Activated CD4-positive, alpha-beta T cell treated with anti-CD3 and anti-CD28 coated beads, Interleukin-2, amount 50 U/mL, for 24 hours (primary cell): ENCODE data around the gene XCR1.
"Not testable (repeated sequence)": the region's sequence is repeated elsewhere in the genome, so short reads cannot be mapped to it uniquely, and the experiment has no call there.

ENCODE experiments used
- DNase-seq, 2 donors: peaks; one replicate each; pipeline ENCODE4 v3.0.0-alpha.2; 2020; ENCODE audit warnings: low read depth in 1 of 2, low spot score in 1 of 2

Gene XCR1

DNA sequence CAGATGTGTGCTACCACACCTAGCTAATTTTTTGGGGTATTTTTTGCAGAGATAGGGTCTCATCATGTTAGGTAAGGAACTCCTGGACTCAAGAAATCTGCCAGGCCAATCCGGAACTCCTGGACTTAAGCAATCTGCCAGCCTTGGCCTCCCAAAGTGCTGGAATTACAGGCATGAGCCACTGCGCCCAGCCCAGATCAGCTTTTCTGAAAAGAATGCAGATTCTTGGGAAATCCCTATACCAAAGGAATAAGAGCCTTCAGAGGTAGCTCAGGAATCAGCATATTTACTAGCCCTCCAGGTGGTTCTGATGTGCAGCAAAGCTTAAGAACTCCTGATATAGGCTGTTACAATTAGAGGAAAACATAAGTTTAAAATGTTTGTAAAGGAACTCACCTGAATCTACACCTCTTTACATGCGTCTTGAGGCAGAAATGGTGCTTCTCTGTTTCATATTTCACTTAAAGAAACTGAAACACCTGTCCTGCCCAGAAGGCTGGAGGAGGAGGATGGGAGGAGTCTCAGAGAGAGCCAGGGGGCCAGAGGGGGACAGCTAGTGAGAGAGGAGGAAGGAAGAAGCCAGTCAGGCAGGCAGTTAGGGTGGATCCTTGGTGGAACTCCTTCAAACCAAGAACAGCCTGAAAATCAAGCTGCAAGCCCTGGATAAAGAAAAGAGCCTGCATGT is at the start of gene XCR1:
XCR1 (minus strand) TSS at position 463 of the 685 bp plus-strand sequence. CDS start 5,536 bp downstream, outside the sequence.
- no peak for DNase-seq

DNA sequence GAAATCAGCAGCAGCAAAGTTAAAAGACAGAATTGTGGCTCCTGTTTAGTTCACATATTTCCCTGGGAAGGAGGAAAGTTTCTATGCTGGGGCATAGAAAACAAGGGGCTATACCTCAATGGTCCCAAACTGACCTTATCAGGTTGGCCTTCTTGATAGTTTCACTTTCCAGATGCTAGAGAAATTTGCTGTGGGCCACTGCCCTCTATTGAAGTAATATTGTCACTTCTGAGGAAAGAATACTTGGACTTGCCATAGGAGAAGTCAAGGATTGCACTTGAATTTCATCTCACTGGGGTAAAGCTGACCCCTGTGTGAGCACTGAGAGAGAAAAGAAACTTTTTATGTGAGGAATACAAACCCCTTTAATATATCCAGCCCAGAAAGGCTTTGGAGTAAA is 49.3 kb upstream of the XCR1 start:
- no peak for DNase-seq

- DNase-seq: no peak
These were observed 48.5 kb upstream of the XCR1 start for GRCh38 chr3:46075816-46076215.

DNA sequence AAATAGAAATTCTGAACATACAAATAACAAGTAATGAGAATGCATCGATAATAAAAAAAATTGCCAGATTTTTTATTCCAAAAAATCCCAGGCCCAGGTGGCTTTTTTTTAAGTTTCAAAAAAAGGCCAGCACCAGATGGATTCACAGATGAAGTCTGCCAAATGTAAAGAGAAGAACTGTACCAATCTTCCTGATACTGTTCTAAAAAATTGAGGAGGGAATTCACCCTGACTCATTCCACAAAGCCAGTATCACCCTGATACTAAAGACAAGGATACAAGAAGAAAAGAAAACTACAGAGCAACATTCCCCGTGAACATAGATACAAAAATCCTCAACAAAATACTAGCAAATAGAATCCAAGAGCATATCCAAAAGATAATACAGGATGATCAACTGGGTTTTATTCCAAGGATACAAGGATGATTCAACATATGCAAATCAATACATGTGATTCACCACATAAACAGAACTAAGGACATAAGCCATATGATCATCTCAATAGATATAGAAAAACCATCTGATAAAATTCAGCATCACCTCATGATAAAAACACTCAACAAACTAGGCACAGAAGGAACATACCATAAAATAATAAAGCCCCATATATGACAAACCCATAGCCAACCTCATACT is 44.1 kb upstream of the XCR1 start:
- no peak for DNase-seq

DNA sequence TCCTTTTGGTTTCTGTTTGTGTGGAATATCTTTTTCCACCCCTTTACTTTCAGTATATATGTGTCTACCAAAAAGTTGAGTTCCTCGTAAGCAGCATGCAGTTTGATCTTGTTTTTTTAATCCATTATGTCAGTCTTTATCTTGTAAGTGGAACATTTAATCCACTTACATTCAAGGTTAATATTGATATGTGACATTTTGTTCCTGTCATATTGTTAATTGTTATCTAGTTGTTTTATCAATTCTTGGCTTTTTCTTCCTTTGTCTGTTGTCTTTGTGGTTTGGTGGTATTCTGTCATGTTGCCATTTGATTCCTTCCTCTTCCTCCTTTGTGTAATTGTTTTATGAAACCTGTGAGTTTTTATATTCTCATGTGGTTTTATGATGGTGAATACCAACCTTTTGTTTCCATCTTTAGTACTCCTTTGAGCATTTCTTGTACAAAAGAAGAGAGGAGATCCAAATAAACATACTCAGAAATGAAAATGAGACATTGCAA is 43.4 kb upstream of the XCR1 start:
- DNase-seq: no peak

- DNase-seq: no peak
These were observed 41.2 kb upstream of the XCR1 start for GRCh38 chr3:46068501-46068900.

DNA sequence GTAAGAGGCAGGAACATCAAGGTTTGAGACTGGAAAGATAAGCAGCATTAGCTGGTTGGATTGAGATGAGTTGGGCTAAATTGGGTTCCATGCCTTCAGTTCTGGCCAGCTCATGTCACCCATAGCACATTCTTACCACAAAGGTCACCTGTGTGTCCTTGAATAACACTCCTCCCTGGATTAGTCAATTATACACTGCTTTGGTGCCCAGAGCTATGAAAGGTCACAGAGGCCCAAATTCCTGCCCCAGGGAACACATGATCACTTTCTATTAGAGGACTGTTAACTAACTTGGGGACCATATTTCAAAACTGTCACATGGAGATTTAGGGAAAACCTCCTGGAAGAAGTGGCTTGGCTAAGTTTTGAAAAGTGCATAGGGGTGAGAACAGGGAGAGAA is 40.1 kb upstream of the XCR1 start:
- no peak for DNase-seq

- no peak for DNase-seq
These were observed 38.5 kb upstream of the XCR1 start for GRCh38 chr3:46065750-46066256.

- DNase-seq: peak; percentile 46 to 87
These were observed 38.0 kb upstream of the XCR1 start for GRCh38 chr3:46065294-46065705.

DNA sequence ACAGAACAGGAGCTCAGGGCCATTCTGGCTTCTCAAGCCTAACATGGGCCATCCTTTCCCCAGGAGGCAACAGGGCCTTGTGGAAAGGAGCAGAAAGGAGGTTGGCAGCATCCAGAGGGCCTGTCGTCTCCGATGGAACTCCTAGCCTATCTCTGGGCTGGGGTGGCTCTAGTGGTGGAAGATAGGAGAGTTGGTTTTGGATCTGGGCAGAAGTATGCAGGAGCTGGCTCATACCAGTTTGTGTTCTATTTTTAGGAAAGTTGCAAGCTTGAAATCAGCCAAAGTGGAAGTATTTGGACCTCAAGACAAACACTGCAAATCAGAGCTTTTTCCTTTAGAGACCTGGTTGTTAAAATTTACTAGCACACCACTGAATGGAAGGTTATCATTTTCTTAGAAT is 35.4 kb upstream of the XCR1 start:
- no peak for DNase-seq

GRCh38 chr3:46061887-46062286 is 34.6 kb upstream of the XCR1 start:
- no peak for DNase-seq

GRCh38 chr3:46061108-46061720 is 33.9 kb upstream of the XCR1 start:
- DNase-seq: no peak

DNA sequence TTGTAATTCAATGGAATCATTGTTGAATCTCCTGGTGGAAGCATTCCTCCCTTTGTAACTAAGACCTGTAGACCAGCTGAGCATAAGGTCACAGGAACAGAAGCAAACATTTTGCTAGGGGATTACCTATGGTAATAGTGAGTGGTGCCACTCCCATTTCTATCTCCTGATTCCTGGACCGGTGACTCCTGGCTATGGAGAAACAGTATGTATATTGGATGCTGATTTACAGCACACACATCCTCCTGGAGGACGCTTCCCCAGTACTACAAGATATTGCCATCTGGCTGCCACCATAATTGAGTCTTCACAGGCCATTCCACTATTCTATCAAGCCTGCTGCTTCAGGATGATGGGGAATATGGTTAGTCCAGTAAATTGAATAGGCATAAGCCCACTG is 33.3 kb upstream of the XCR1 start:
- no peak for DNase-seq

- DNase-seq: no peak
These were observed 32.1 kb upstream of the XCR1 start for GRCh38 chr3:46059432-46059831.

DNA sequence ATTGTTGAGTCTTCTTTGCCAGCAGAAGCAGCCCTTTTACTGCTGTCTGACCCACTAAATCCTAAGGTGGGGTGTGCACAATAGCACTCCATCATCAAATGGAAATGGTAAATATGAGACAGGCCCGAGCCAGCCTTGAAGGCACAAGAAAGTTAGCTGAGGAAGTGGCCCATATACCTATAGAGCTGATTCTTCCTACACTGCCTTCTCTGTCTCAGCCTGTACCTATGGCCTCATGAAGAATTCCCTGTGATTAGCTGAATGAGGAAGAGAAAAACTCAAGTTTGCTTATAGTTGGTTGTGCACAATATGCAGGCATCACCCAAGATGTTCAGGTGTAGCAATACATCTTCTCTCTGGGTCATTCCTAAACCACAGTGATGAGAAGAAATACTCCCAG is 31.7 kb upstream of the XCR1 start:
- no peak for DNase-seq

- DNase-seq: no peak
These were observed 30.4 kb upstream of the XCR1 start for GRCh38 chr3:46057716-46058115.

- DNase-seq: no peak
These were observed 29.4 kb upstream of the XCR1 start for GRCh38 chr3:46056686-46057085.

DNA sequence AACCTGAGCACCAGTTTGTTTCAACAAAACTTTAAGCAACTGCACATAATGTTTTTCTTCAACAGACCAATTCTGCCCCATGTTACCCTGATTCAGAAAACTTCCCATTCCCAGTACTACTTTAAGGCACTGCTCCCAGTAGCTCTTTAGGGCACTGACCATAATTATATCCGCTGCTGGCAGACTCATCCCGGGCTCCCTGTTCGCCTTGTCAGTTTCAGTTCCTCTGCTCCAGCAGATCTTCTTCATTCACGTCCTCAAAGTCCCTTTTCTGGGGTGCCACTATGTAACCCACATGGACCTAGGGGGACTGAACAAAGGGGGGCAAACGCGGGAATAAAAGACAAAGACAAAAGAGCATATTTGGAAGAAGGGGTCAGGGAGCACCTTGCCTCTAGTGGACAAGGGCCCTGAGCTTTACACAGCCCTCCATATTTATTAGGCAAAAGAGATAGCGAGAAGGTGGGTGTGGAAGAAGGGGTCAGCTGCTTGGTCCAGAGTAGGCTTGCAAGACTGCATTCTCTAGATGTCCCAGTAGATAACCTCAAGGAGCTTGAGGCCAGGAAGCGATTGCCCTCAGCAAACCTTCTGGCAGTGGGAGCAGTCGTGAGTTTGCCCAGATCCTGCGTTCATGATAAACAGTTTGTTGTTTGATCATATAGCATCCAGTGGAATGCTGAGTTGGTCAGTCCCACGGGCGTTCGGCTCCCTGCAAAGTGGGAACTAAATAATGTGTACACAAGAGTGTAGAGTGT is 26.7 kb upstream of the XCR1 start:
- not testable (repeated sequence) for DNase-seq

DNA sequence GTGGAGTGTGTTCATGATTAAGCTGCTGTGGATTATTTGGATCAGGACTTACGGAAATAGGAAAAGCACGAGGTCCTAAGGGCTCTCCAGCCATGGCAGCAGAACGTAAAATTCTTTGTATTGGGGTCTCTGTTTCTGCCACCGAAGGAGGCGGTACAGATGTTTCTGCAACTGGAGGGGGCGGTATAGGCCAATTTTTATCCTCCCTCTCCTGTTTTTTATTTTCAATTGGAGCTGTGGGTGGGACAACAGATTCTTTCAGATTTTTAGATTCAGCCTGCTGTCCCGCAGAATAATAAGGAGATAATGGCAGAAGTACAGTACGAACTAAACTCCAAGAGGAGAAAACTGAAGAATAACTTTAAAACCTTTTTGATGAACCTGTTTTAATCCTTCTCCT is 26.0 kb upstream of the XCR1 start:
- DNase-seq: not testable (repeated sequence)

DNA sequence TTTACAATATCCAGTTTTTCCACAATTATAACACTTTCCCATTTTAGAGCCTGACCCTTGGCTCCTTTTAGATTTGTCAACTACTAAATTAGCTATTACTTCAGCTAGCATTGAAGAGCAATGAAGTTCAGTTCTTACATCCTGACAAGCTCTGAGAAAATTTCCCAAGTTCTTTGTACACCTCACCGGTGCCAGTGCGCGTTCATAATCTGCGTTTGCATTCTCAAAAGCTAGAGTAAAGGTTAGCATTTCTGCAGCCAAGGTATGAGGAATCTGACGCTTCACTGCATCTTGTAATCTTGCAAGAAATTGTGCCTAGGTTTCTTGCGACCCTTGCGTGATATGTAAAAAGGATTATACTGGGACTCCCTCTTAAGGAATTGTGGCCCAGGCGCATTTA is 25.2 kb upstream of the XCR1 start:
- no peak for DNase-seq

- DNase-seq: no peak
These were observed 21.8 kb upstream of the XCR1 start for GRCh38 chr3:46049093-46049492.
